A549 treated with AZD9567 at 1 μM for 4 hours (cell line): ENCODE measurements around the gene FAM184B. TPM values are rescaled to one million over a fixed set of nuclear protein-coding genes. Genes with fewer than 3 reads are reported as not detected.

Experiments
- total RNA-seq: library from RNA; stranded (reverse); fragments of 200-300 nt; extraction: Qiagen RNA extraction; gene quantifications from 5 replicates; pipeline ENCODE4 v1.2.3, GENCODE V29; 2022; ENCODE audit not compliant: insufficient read depth

Gene FAM184B
- total RNA-seq = 0.01 to 0.02 TPM (median 0.02 TPM) in 4 of 5 replicates, not detected in the other

GRCh38 chr4:17781300-17782287 is at the start of gene FAM184B:
FAM184B (minus strand) TSS chr4:17781621; CDS start chr4:17781299, 322 bp downstream.

GRCh38 chr4:17810260-17811077 is 29.0 kb upstream of the FAM184B start, which contains the start of the genes DCAF16 and NCAPG:
DCAF16 (minus strand) TSS chr4:17810757; CDS start chr4:17804141, 6,616 bp downstream.
NCAPG (plus strand) TSS chr4:17810979; CDS start chr4:17811078, 99 bp downstream.

GRCh38 chr4:17614416-17615299 is 166.8 kb downstream of the FAM184B start, which contains the start of gene MED28:
MED28 (plus strand) TSS chr4:17614641; CDS start chr4:17614655, 14 bp downstream.

Other genes with a start within 250 kb of the FAM184B start
- 34.1 to 47.1 TPM (median 35.7 TPM) in 5 replicates for gene LAP3, start 204.4 kb downstream of the FAM184B start, total RNA-seq
- 26.4 to 39.3 TPM (median 30.8 TPM) in 5 replicates for gene MED28, start 167.0 kb downstream of the FAM184B start, total RNA-seq
- 3.3 to 7.2 TPM (median 5.5 TPM) in 5 replicates for gene DCAF16, start 29.1 kb upstream of the FAM184B start, total RNA-seq
- 24.8 to 35.8 TPM (median 27.7 TPM) in 5 replicates for gene NCAPG, start 29.4 kb upstream of the FAM184B start, total RNA-seq
- gene LCORL, start 240.1 kb upstream of the FAM184B start, total RNA-seq = 4.2 to 11.5 TPM (median 5.4 TPM) in 5 replicates